ENCODE measurements around the gene KCNIP1.

- TF ChIP-seq EZH2 (IDR thresholded peaks at IDR 0.05) (no peak), POLR2AphosphoS5 (IDR thresholded peaks at IDR 0.05; ENCODE audit: borderline replicate concordance, low read depth, low read length) (no peak), FOXP2 (optimal IDR thresholded peaks at IDR 0.05; ENCODE audit: control extremely low read depth, extremely low read length, insufficient read depth) (no peak)
Observed at GRCh38 chr5:170716396-170716795, 212.6 kb downstream of the KCNIP1 start.
